ENCODE data around the gene ARL16. TPM values are rescaled to one million over a fixed set of nuclear protein-coding genes. Genes with fewer than 3 reads are reported as not detected.

Gene ARL16
- total RNA-seq, 5 donors from 2014 or later (not counting 1 experiment from before 2014, with no cell fraction given), result 30.9 to 51.0 (median 39.3) TPM

- no peak for ATAC-seq (replicated peaks in 1 of 4)
- H3K4me1 ChIP-seq (ENCODE audit: control insufficient read depth in 1 of 2, extremely low read depth in 1 of 2, insufficient read depth in 2 of 2, low read length in 2 of 2), result peaks cover 2 to 4% of the 10 kb centered on the region in 2 experiments
- POLR2A ChIA-PET, result no interaction called here
- H3K27me3 ChIP-seq (replicated peaks in 1 of 2; ENCODE audit: control insufficient read depth in 2 of 2, extremely low read depth in 1 of 2, insufficient read depth in 2 of 2, low read length in 1 of 2), result peaks cover 0 to 8% of the 10 kb centered on the region in 2 experiments
- no peak overlapping the region for H3K27ac ChIP-seq (ENCODE audit: low read length)
- no peaks in the 10 kb centered on the region for H3K9me3 ChIP-seq
- DNase-seq, result no peak
- Mint-ChIP-seq H3K27ac (no peak overlapping the region), H3K4me1 (peaks cover 0 to 7% (median 5%) of the 10 kb centered on the region in 3 donors), H3K27me3 (no peaks in the 10 kb centered on the region), H3K36me3 (no peaks in the 10 kb centered on the region), H3K4me3 (no peak overlapping the region), H3K9me3 (no peaks in the 10 kb centered on the region)
- WGBS (ENCODE audit: insufficient coverage), result 85% methylated on average over 8 of the region's 17 CpGs
- no peak overlapping the region for H3K4me3 ChIP-seq (ENCODE audit: control insufficient read depth in 1 of 2, extremely low read depth in 1 of 2, low read length in 1 of 2)
- CTCF ChIA-PET, result no interaction called here
- H3K36me3 ChIP-seq (ENCODE audit: control insufficient read depth in 2 of 2, extremely low read depth in 1 of 2, insufficient read depth in 1 of 2, low read length in 1 of 2), result no peaks in the 10 kb centered on the region
Measured at GRCh38 chr17:81641825-81642489, 41.6 kb downstream of the ARL16 start.

GRCh38 chr17:81640011-81640410, 43.6 kb downstream of the ARL16 start:
- H3K27me3 ChIP-seq (replicated peaks in 1 of 2; ENCODE audit: control insufficient read depth in 2 of 2, extremely low read depth in 1 of 2, insufficient read depth in 2 of 2, low read length in 1 of 2), result peaks cover 0 to 5% of the 10 kb centered on the region in 2 experiments
- H3K9me3 ChIP-seq, result no peaks in the 10 kb centered on the region
- Mint-ChIP-seq H3K4me1 (peaks cover 12 to 18% (median 16%) of the 10 kb centered on the region in 3 donors), H3K36me3 (no peaks in the 10 kb centered on the region), H3K9me3 (no peaks in the 10 kb centered on the region), H3K4me3 (no peak overlapping the region), H3K27me3 (no peaks in the 10 kb centered on the region), H3K27ac (no peak overlapping the region)
- POLR2A ChIA-PET, result interaction anchor here in 1 of 2 donors (0.6 kb wide), 1 partner anchor 23 kb away, joined by 3 read pairs; no protein-coding TSS in a partner anchor
- ATAC-seq (replicated peaks in 1 of 4) (no peak), DNase-seq (no peak)
- no peak overlapping the region for H3K27ac ChIP-seq (ENCODE audit: low read length)
- WGBS (ENCODE audit: insufficient coverage), result no CpG with 5 or more reads among the region's 9 CpGs
- CTCF ChIA-PET, result interaction anchor here in 1 of 2 donors (0.5 kb wide), 1 partner anchor 682 kb away, joined by 4 read pairs; no protein-coding TSS in a partner anchor
- H3K4me3 ChIP-seq (ENCODE audit: control insufficient read depth in 1 of 2, extremely low read depth in 1 of 2, low read length in 1 of 2), result no peak overlapping the region
- peaks cover 8 to 19% of the 10 kb centered on the region in 2 experiments for H3K4me1 ChIP-seq (ENCODE audit: control insufficient read depth in 1 of 2, extremely low read depth in 1 of 2, insufficient read depth in 2 of 2, low read length in 2 of 2)
- H3K36me3 ChIP-seq (ENCODE audit: control insufficient read depth in 2 of 2, extremely low read depth in 1 of 2, insufficient read depth in 1 of 2, low read length in 1 of 2), result no peaks in the 10 kb centered on the region

GRCh38 chr17:81638683-81639082, 44.9 kb downstream of the ARL16 start:
- H3K9me3 ChIP-seq, result no peaks in the 10 kb centered on the region
- 91% methylated on average over 1 of the region's 4 CpGs for WGBS (ENCODE audit: insufficient coverage)
- Mint-ChIP-seq H3K36me3 (no peaks in the 10 kb centered on the region), H3K4me3 (peak overlapping the region in 1 of 3 donors; percentile 17), H3K27ac (no peak overlapping the region), H3K9me3 (no peaks in the 10 kb centered on the region), H3K27me3 (no peaks in the 10 kb centered on the region), H3K4me1 (peaks cover 12 to 26% (median 23%) of the 10 kb centered on the region in 3 donors)
- H3K27ac ChIP-seq (ENCODE audit: low read length), result no peak overlapping the region
- H3K36me3 ChIP-seq (ENCODE audit: control insufficient read depth in 2 of 2, extremely low read depth in 1 of 2, insufficient read depth in 1 of 2, low read length in 1 of 2), result no peaks in the 10 kb centered on the region
- no peak for DNase-seq
- POLR2A ChIA-PET, result no interaction called here
- no peak overlapping the region for H3K4me3 ChIP-seq (ENCODE audit: control insufficient read depth in 1 of 2, extremely low read depth in 1 of 2, low read length in 1 of 2)
- peaks cover 10 to 27% of the 10 kb centered on the region in 2 experiments for H3K4me1 ChIP-seq (ENCODE audit: control insufficient read depth in 1 of 2, extremely low read depth in 1 of 2, insufficient read depth in 2 of 2, low read length in 2 of 2)
- CTCF ChIA-PET, result no interaction called here
- no peak for ATAC-seq (replicated peaks in 1 of 4)
- peaks cover 0 to 3% of the 10 kb centered on the region in 2 experiments for H3K27me3 ChIP-seq (replicated peaks in 1 of 2; ENCODE audit: control insufficient read depth in 2 of 2, extremely low read depth in 1 of 2, insufficient read depth in 2 of 2, low read length in 1 of 2)

GRCh38 chr17:81636505-81637288, 46.9 kb downstream of the ARL16 start, which contains the start of the genes NPLOC4 and TSPAN10:
Gene NPLOC4 (minus strand): TSS chr17:81637112. CDS start chr17:81636930, 182 bp downstream.
Gene TSPAN10 (plus strand): TSS chr17:81637196. CDS start chr17:81642413, 5,217 bp downstream.
- H3K9me3 Mint-ChIP-seq, result no peaks in the 10 kb centered on the region
- peaks cover 10 to 30% of the 10 kb centered on the region in 2 experiments for H3K4me1 ChIP-seq (ENCODE audit: control insufficient read depth in 1 of 2, extremely low read depth in 1 of 2, insufficient read depth in 2 of 2, low read length in 2 of 2)
- H3K36me3 Mint-ChIP-seq, result peaks cover 3% of the 10 kb centered on the region
- H3K4me3 Mint-ChIP-seq, result peak within 1 kb of the TSS; percentile 85 to 94 (median 94)
- peaks cover 12 to 31% (median 29%) of the 10 kb centered on the region in 3 donors for H3K4me1 Mint-ChIP-seq
- POLR2A ChIA-PET, result no interaction called here
- no peaks in the 10 kb centered on the region for H3K27me3 Mint-ChIP-seq
- H3K27me3 ChIP-seq (replicated peaks in 1 of 2; ENCODE audit: control insufficient read depth in 2 of 2, extremely low read depth in 1 of 2, insufficient read depth in 2 of 2, low read length in 1 of 2), result no peaks in the 10 kb centered on the region
- peak within 1 kb of the TSS; percentile 88 for H3K27ac Mint-ChIP-seq
- ATAC-seq (replicated peaks in 1 of 4) (peak; percentile 92 to 96 (median 94)), DNase-seq (peak; percentile 50 to 91 (median 72))
- no peaks in the 10 kb centered on the region for H3K9me3 ChIP-seq
- 0% methylated on average over 48 of the region's 77 CpGs for WGBS (ENCODE audit: insufficient coverage)
- CTCF ChIA-PET, result no interaction called here
- H3K4me3 ChIP-seq (ENCODE audit: control insufficient read depth in 1 of 2, extremely low read depth in 1 of 2, low read length in 1 of 2), result peak within 1 kb of the TSS; percentile 87 to 92
- peaks cover 0 to 3% of the 10 kb centered on the region in 2 donors for H3K36me3 ChIP-seq (ENCODE audit: control insufficient read depth in 2 of 2, extremely low read depth in 1 of 2, insufficient read depth in 1 of 2, low read length in 1 of 2)
- H3K27ac ChIP-seq (ENCODE audit: low read length), result peak within 1 kb of the TSS; percentile 39

- DNase-seq, result peak in 1 of 35 experiments; percentile 14
- ChIA-PET CTCF (no interaction called here), POLR2A (no interaction called here)
- peaks cover 12 to 35% (median 33%) of the 10 kb centered on the region in 3 donors for H3K4me1 Mint-ChIP-seq
- H3K36me3 ChIP-seq (ENCODE audit: control insufficient read depth in 2 of 2, extremely low read depth in 1 of 2, insufficient read depth in 1 of 2, low read length in 1 of 2), result peaks cover 0 to 3% of the 10 kb centered on the region in 2 donors
- H3K9me3 ChIP-seq, result no peaks in the 10 kb centered on the region
- H3K27ac ChIP-seq (ENCODE audit: low read length), result peak overlapping the region; percentile 39
- peak overlapping the region; percentile 88 for H3K27ac Mint-ChIP-seq
- WGBS (ENCODE audit: insufficient coverage), result 38% methylated on average over 8 of the region's 18 CpGs
- H3K4me3 ChIP-seq (ENCODE audit: control insufficient read depth in 1 of 2, extremely low read depth in 1 of 2, low read length in 1 of 2), result peak overlapping the region; percentile 87 to 92
- peak overlapping the region; percentile 85 to 94 (median 94) for H3K4me3 Mint-ChIP-seq
- peaks cover 10 to 30% of the 10 kb centered on the region in 2 experiments for H3K4me1 ChIP-seq (ENCODE audit: control insufficient read depth in 1 of 2, extremely low read depth in 1 of 2, insufficient read depth in 2 of 2, low read length in 2 of 2)
- ATAC-seq (replicated peaks in 1 of 4), result no peak
- no peaks in the 10 kb centered on the region for H3K27me3 Mint-ChIP-seq
- no peaks in the 10 kb centered on the region for H3K9me3 Mint-ChIP-seq
- peaks cover 3% of the 10 kb centered on the region for H3K36me3 Mint-ChIP-seq
- no peaks in the 10 kb centered on the region for H3K27me3 ChIP-seq (replicated peaks in 1 of 2; ENCODE audit: control insufficient read depth in 2 of 2, extremely low read depth in 1 of 2, insufficient read depth in 2 of 2, low read length in 1 of 2)
Measured at GRCh38 chr17:81635973-81636504, 47.6 kb downstream of the ARL16 start.

- Histone ChIP-seq H3K9me3 (no peaks in the 10 kb centered on the region), H3K4me1 (ENCODE audit: control insufficient read depth in 1 of 2, extremely low read depth in 1 of 2, insufficient read depth in 2 of 2, low read length in 2 of 2) (peaks cover 10 to 30% of the 10 kb centered on the region in 2 experiments), H3K36me3 (ENCODE audit: control insufficient read depth in 2 of 2, extremely low read depth in 1 of 2, insufficient read depth in 1 of 2, low read length in 1 of 2) (peaks cover 0 to 6% of the 10 kb centered on the region in 2 donors), H3K4me3 (ENCODE audit: control insufficient read depth in 1 of 2, extremely low read depth in 1 of 2, low read length in 1 of 2) (no peak overlapping the region), H3K27me3 (replicated peaks in 1 of 2; ENCODE audit: control insufficient read depth in 2 of 2, extremely low read depth in 1 of 2, insufficient read depth in 2 of 2, low read length in 1 of 2) (no peaks in the 10 kb centered on the region), H3K27ac (ENCODE audit: low read length) (no peak overlapping the region)
- ChIA-PET POLR2A (no interaction called here), CTCF (no interaction called here)
- 87% methylated on average over 2 of the region's 5 CpGs for WGBS (ENCODE audit: insufficient coverage)
- H3K9me3 Mint-ChIP-seq, result no peaks in the 10 kb centered on the region
- peaks cover 12 to 35% (median 33%) of the 10 kb centered on the region in 3 donors for H3K4me1 Mint-ChIP-seq
- no peaks in the 10 kb centered on the region for H3K27me3 Mint-ChIP-seq
- H3K27ac Mint-ChIP-seq, result peak overlapping the region in 1 of 2 donors; percentile 16
- no peak for ATAC-seq (replicated peaks in 1 of 4)
- peak overlapping the region; percentile 85 to 94 (median 94) for H3K4me3 Mint-ChIP-seq
- peaks cover 3% of the 10 kb centered on the region for H3K36me3 Mint-ChIP-seq
- no peak for DNase-seq
Measured at GRCh38 chr17:81635431-81635830, 48.2 kb downstream of the ARL16 start.
